CD4-positive, CD25-positive, alpha-beta regulatory T cell (primary cell): ENCODE data around the gene SMAD3. TPM values are rescaled to one million over a fixed set of nuclear protein-coding genes. Genes with fewer than 3 reads are reported as not detected.

ENCODE experiments used
- ATAC-seq, 2 donors: fragments of 150-1000 bp; cut with Tn5 transposase; one replicate each; pipeline ENCODE4 v1.10.0; 2021; ENCODE audit warnings: low read depth in 2 of 2, moderate number of reproducible peaks in 2 of 2, moderate library complexity in 1 of 2
- DNase-seq, 3 donors: peaks; one replicate each; pipeline versions ENCODE4 v3.0.0 to v3.0.0-alpha.2; 2012 to 2022; ENCODE audit warnings: mixed read lengths in 1 of 3
- H3K27ac ChIP-seq: one replicate; pipeline ENCODE4 v1.7.0; 2013; ENCODE audit warnings: mild to moderate bottlenecking, low read length; ENCODE audit not compliant: insufficient read depth, poor library complexity, severe bottlenecking
- H3K27me3 ChIP-seq: one replicate; pipeline ENCODE4 v1.7.0; 2013; ENCODE audit warnings: low read length; ENCODE audit not compliant: control insufficient read depth, insufficient read depth
- H3K36me3 ChIP-seq: one replicate; pipeline ENCODE4 v1.7.0; 2013; ENCODE audit warnings: mild to moderate bottlenecking, low read length, moderate library complexity; ENCODE audit not compliant: control insufficient read depth, insufficient read depth
- H3K4me1 ChIP-seq: 2 replicates; pipeline ENCODE4 v1.7.0; 2013; ENCODE audit warnings: mild to moderate bottlenecking, low read length; ENCODE audit not compliant: insufficient read depth, control insufficient read depth, poor library complexity, severe bottlenecking
- H3K4me3 ChIP-seq: one replicate; pipeline ENCODE4 v1.7.0; 2013; ENCODE audit warnings: low read depth, mild to moderate bottlenecking, low read length, moderate library complexity
- H3K9me3 ChIP-seq, 2 experiments: 1 replicate in 1 of 2; 2 replicates in 1 of 2; pipeline ENCODE4 v1.7.0; 2013; ENCODE audit warnings: low read length in 2 of 2, mild to moderate bottlenecking in 1 of 2, moderate library complexity in 1 of 2; ENCODE audit not compliant: control insufficient read depth in 2 of 2
- H3K27ac Mint-ChIP-seq, 3 donors: one replicate each; pipeline ENCODE4 v1.8.0; 2020 to 2022; ENCODE audit warnings: mild to moderate bottlenecking in 3 of 3, mixed read lengths in 3 of 3, moderate library complexity in 2 of 3
- H3K27me3 Mint-ChIP-seq: one replicate; pipeline ENCODE4 v1.8.0; 2022; ENCODE audit warnings: mild to moderate bottlenecking, mixed read lengths
- H3K36me3 Mint-ChIP-seq: one replicate; pipeline ENCODE4 v1.8.0; 2020; ENCODE audit warnings: mixed read lengths
- H3K4me1 Mint-ChIP-seq, 4 donors: one replicate each; pipeline ENCODE4 v1.8.0; 2020 to 2022; ENCODE audit warnings: mixed read lengths in 4 of 4, mild to moderate bottlenecking in 1 of 4
- H3K4me3 Mint-ChIP-seq, 4 donors: one replicate each; pipeline ENCODE4 v1.8.0; 2020 to 2022; ENCODE audit warnings: mild to moderate bottlenecking in 4 of 4, mixed read lengths in 4 of 4, moderate library complexity in 3 of 4
- H3K9me3 Mint-ChIP-seq, 7 donors: one replicate each; pipeline ENCODE4 v1.8.0; 2020 to 2022; ENCODE audit warnings: mixed read lengths in 7 of 7, mild to moderate bottlenecking in 3 of 7, moderate library complexity in 2 of 7
- polyA plus RNA-seq, 4 donors: library from polyadenylated mRNA; unstranded; fragments of 300-500 nt; fragmentation: Illumina TruSeq; gene quantifications; one replicate each; pipeline ENCODE4 v1.2.3, GENCODE V29; 2021
- total RNA-seq: library from RNA; stranded (reverse); gene quantifications from one replicate; pipeline ENCODE4 v1.2.3, GENCODE V29; 2022

The SMAD3 gene
- total and polyA plus RNA-seq, 5 donors from 2014 or later, result 12.0 to 76.6 (median 14.7) TPM

- Histone ChIP-seq H3K4me1 (peaks cover 19% of the 10 kb centered on the region), H3K27me3 (no peaks in the 10 kb centered on the region), H3K9me3 (no peaks in the 10 kb centered on the region), H3K4me3 (no peak overlapping the region), H3K27ac (no peak overlapping the region), H3K36me3 (peaks cover 80% of the 10 kb centered on the region)
- Mint-ChIP-seq H3K27ac (peak overlapping the region; percentile 89 to 94 (median 92)), H3K4me1 (peaks cover 13 to 52% (median 41%) of the 10 kb centered on the region in 4 donors), H3K27me3 (no peaks in the 10 kb centered on the region), H3K9me3 (no peaks in the 10 kb centered on the region), H3K36me3 (peaks cover 45% of the 10 kb centered on the region), H3K4me3 (peak overlapping the region in 1 of 4 donors; percentile 3)
- no peak for DNase-seq
- no peak for ATAC-seq
These were observed 108.4 kb downstream of the SMAD3 start for GRCh38 chr15:67173786-67174185.

DNA sequence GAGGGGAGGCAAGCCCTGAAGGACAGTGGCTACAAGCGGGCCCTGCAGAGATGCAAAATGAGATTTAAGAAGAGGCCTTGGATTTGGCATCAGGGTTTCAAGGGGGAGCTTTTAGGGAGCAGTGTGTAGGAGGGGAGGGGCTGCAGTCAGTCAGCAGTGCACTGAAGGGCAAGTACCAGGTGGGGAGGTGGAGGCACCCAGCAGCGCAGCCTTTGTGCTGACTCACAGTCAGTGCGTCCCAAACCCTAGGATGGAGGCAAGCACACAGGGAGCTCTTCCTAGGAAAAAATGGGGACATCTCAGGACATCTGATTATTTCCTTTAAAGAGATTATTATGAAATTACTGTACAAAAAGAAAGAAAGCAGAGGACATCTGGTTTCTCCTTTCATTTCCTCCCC lies 109.0 kb downstream of the SMAD3 start:
- peak overlapping the region; percentile 51 for H3K27ac ChIP-seq
- peaks cover 19% of the 10 kb centered on the region for H3K4me1 ChIP-seq
- no peak for ATAC-seq
- H3K27ac Mint-ChIP-seq, result peak overlapping the region; percentile 39 to 92 (median 89)
- no peak for DNase-seq
- no peaks in the 10 kb centered on the region for H3K9me3 ChIP-seq
- no peaks in the 10 kb centered on the region for H3K27me3 Mint-ChIP-seq
- H3K4me3 Mint-ChIP-seq, result peak overlapping the region in 1 of 4 donors; percentile 57
- peaks cover 13 to 52% (median 42%) of the 10 kb centered on the region in 4 donors for H3K4me1 Mint-ChIP-seq
- no peaks in the 10 kb centered on the region for H3K27me3 ChIP-seq
- H3K4me3 ChIP-seq, result no peak overlapping the region
- no peaks in the 10 kb centered on the region for H3K9me3 Mint-ChIP-seq
- peaks cover 78% of the 10 kb centered on the region for H3K36me3 ChIP-seq
- H3K36me3 Mint-ChIP-seq, result peaks cover 46% of the 10 kb centered on the region

DNA sequence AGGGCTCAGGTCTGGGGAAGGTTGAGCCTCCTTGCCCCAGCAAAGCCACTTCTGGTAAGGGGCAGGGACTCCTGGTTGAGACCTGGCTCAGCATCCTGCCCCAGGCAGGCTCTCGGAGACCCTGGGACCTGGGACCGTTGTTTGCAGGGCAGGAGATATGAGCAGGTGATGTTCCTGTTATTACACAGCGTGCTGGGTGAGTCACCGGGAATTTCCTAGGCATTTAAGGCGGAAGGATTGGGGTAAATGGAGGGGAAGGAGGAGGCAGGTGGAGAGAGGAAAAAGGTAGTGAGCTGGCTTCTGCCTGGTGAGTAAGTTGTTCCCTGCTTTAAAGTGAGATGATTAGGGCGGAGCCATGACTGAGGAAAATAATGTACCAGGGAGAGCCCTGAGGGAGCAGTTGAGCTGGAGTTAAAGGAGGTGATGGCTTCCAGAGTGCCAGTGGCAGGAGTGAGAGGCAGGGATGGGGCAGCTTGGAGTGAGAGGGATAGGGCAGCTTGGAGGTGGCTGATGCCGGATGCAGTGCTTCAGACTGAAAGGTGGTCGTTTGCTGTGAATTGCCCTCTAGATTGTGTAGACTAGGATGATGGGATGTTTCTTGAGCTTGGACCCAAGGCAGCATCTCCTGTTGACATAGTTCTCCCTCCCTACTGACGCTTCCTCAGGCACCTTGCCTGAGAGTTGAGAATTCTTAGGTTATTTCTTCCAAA lies 109.6 kb downstream of the SMAD3 start:
- no peaks in the 10 kb centered on the region for H3K27me3 Mint-ChIP-seq
- Histone ChIP-seq H3K27ac (peak overlapping the region; percentile 51), H3K9me3 (no peaks in the 10 kb centered on the region), H3K4me1 (peaks cover 19% of the 10 kb centered on the region), H3K27me3 (no peaks in the 10 kb centered on the region), H3K4me3 (no peak overlapping the region), H3K36me3 (peaks cover 79% of the 10 kb centered on the region)
- peaks cover 13 to 52% (median 40%) of the 10 kb centered on the region in 4 donors for H3K4me1 Mint-ChIP-seq
- peak overlapping the region; percentile 39 to 92 (median 89) for H3K27ac Mint-ChIP-seq
- peak overlapping the region in 1 of 4 donors; percentile 62 for H3K4me3 Mint-ChIP-seq
- peaks cover 46% of the 10 kb centered on the region for H3K36me3 Mint-ChIP-seq
- ATAC-seq (peak in 1 of 2 donors; percentile 13), DNase-seq (no peak)
- no peaks in the 10 kb centered on the region for H3K9me3 Mint-ChIP-seq

- Mint-ChIP-seq H3K36me3 (peaks cover 41% of the 10 kb centered on the region), H3K9me3 (no peaks in the 10 kb centered on the region), H3K4me3 (no peak overlapping the region), H3K27ac (peak overlapping the region; percentile 39 to 92 (median 89)), H3K27me3 (no peaks in the 10 kb centered on the region), H3K4me1 (peaks cover 13 to 52% (median 38%) of the 10 kb centered on the region in 4 donors)
- peak; percentile 35 to 41 for ATAC-seq
- Histone ChIP-seq H3K4me1 (peaks cover 19% of the 10 kb centered on the region), H3K4me3 (no peak overlapping the region), H3K9me3 (no peaks in the 10 kb centered on the region), H3K36me3 (peaks cover 78% of the 10 kb centered on the region), H3K27me3 (no peaks in the 10 kb centered on the region), H3K27ac (no peak overlapping the region)
- DNase-seq, result peak in 1 of 3 donors; percentile 41
These were observed 110.3 kb downstream of the SMAD3 start for GRCh38 chr15:67175643-67176071.

DNA sequence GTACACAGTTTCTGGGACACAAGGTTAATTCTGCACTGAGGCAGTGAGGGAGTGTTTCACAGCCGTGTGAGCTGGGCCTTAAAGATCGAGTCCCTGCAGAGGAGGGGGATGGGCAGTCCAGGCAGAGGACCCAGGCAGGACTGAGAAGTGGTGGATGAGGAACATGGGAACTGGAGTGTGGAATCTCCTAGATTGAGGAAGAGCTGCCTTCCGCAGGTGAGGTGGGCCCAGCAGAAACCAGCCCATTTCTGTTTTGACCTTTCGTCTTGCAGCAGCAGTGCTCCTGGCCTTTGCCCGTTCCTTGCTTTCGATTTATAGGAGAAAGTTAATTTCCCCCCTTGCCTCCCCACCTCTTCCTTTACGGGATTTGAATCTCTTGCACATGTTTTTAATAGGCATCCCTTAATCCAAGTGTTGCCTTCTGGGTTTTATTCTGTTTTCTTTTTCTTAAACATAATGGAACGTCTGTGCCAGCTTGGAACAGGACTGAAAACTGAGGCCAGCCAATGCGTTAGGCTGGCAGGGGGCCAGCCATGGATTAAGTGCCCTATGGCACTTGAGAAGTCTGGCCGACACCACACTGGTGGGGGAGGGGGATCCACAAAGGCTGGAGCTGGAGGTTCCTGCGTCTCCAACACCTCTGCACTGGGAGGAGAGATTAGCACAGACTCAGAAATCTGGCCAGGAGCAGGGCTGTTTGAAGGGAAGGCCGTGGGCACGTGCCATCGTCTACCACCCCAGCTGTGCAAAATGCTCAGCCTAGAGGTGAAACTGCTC lies 111.0 kb downstream of the SMAD3 start:
- Mint-ChIP-seq H3K4me3 (peak overlapping the region in 1 of 4 donors; percentile 52), H3K4me1 (peaks cover 10 to 48% (median 36%) of the 10 kb centered on the region in 4 donors), H3K9me3 (no peaks in the 10 kb centered on the region), H3K27ac (peak overlapping the region; percentile 89 to 93 (median 92)), H3K27me3 (no peaks in the 10 kb centered on the region), H3K36me3 (peaks cover 36% of the 10 kb centered on the region)
- H3K9me3 ChIP-seq, result no peaks in the 10 kb centered on the region
- no peak overlapping the region for H3K27ac ChIP-seq
- no peak overlapping the region for H3K4me3 ChIP-seq
- DNase-seq, result no peak
- H3K36me3 ChIP-seq, result peaks cover 71% of the 10 kb centered on the region
- H3K27me3 ChIP-seq, result no peaks in the 10 kb centered on the region
- ATAC-seq, result no peak
- peaks cover 19% of the 10 kb centered on the region for H3K4me1 ChIP-seq

DNA sequence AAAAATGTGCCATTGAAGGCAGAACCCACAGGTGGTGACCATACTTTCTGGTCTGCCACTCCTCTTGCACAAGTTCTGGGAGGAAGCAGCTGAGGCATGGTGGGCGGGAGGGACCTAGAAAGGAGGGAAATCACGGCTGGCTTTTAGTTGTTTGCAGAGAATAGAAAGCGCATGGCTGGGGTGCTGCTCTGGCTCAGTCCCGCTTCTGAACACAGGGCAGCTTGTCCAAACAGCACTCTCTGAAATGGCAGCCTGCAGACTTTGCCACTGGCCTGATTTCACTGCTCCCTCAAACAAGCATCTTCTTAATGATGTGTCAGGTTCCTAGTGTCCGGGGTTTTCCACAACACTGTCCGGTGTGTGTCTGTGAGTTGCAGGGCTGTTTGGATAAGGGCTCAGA lies 112.3 kb downstream of the SMAD3 start:
- DNase-seq, result no peak
- Histone ChIP-seq H3K9me3 (no peaks in the 10 kb centered on the region), H3K4me3 (no peak overlapping the region), H3K4me1 (peaks cover 19% of the 10 kb centered on the region), H3K27me3 (no peaks in the 10 kb centered on the region), H3K27ac (no peak overlapping the region), H3K36me3 (peaks cover 66% of the 10 kb centered on the region)
- H3K4me1 Mint-ChIP-seq, result peaks cover 10 to 40% (median 31%) of the 10 kb centered on the region in 4 donors
- ATAC-seq, result no peak
- no peaks in the 10 kb centered on the region for H3K27me3 Mint-ChIP-seq
- peaks cover 25% of the 10 kb centered on the region for H3K36me3 Mint-ChIP-seq
- no peak overlapping the region for H3K4me3 Mint-ChIP-seq
- peak overlapping the region in 1 of 3 donors; percentile 52 for H3K27ac Mint-ChIP-seq
- H3K9me3 Mint-ChIP-seq, result no peaks in the 10 kb centered on the region

GRCh38 chr15:67178569-67179210 lies 113.3 kb downstream of the SMAD3 start:
- no peak for ATAC-seq
- peaks cover 20% of the 10 kb centered on the region for H3K36me3 Mint-ChIP-seq
- H3K36me3 ChIP-seq, result peaks cover 65% of the 10 kb centered on the region

More at GRCh38 chr15:67178569-67179210, 113.3 kb downstream of the SMAD3 start:
- Histone ChIP-seq H3K27ac (no peak overlapping the region), H3K4me3 (no peak overlapping the region), H3K4me1 (peaks cover 19% of the 10 kb centered on the region), H3K9me3 (no peaks in the 10 kb centered on the region), H3K27me3 (no peaks in the 10 kb centered on the region)
- Mint-ChIP-seq H3K27ac (peak overlapping the region in 2 of 3 donors; percentile 39 to 52), H3K4me1 (peaks cover 6 to 30% (median 22%) of the 10 kb centered on the region in 4 donors), H3K4me3 (no peak overlapping the region), H3K27me3 (no peaks in the 10 kb centered on the region), H3K9me3 (no peaks in the 10 kb centered on the region)
- DNase-seq, result no peak
